A673 (cell line): ENCODE data around the gene ABHD6. TPM values are rescaled to one million over a fixed set of nuclear protein-coding genes. Genes with fewer than 3 reads are reported as not detected.
A peak's percentile ranks its signal among the peaks of the same experiment; 100 is the strongest.

Source experiments
- BruUV-seq: library from RNA; stranded (reverse); fragments of 400-500 nt; replicated peaks from 2 replicates; lab custom pipeline; 2021; lab: Mats Ljungman, UMichigan
- CTCF ChIA-PET: fragments of 300-600 bp; sonication (Branson Sonifier 250); formaldehyde crosslinking; loops from one replicate; lab custom pipeline; 2022; ENCODE audit warnings: antibody characterized with exemption; lab: Charles Lee
- POLR2A ChIA-PET: fragments of 300-600 bp; sonication (Branson Sonifier 250); formaldehyde crosslinking; loops from one replicate; lab custom pipeline; 2022; ENCODE audit warnings: antibody characterized with exemption; ENCODE audit not compliant: low non-redundant PET; lab: Charles Lee
- DNase-seq: peaks from one replicate; pipeline ENCODE4 v3.0.0-alpha.2; 2015; ENCODE audit warnings: low spot score
- H3K27ac ChIP-seq: fragments of 200-600 bp; sonication (generic); 2 replicates; pipeline ENCODE4 v1.5.1; 2016; ENCODE audit warnings: mixed run types, low read depth, mild to moderate bottlenecking, mixed read lengths, antibody characterized with exemption, low read length; ENCODE audit not compliant: poor library complexity, severe bottlenecking
- H3K27me3 ChIP-seq: fragments of 200-600 bp; sonication (generic); replicated peaks from 2 replicates; pipeline ENCODE4 v1.6.1; 2017; ENCODE audit warnings: mixed run types, low read depth, mild to moderate bottlenecking, mixed read lengths, antibody characterized with exemption, low read length; ENCODE audit not compliant: insufficient read depth, poor library complexity
- H3K36me3 ChIP-seq: fragments of 200-600 bp; sonication (generic); 2 replicates; pipeline ENCODE4 v1.6.1; 2016; ENCODE audit warnings: mixed run types, mild to moderate bottlenecking, mixed read lengths, antibody characterized with exemption, low read length; ENCODE audit not compliant: insufficient read depth, poor library complexity, severe bottlenecking
- H3K4me1 ChIP-seq: fragments of 200-600 bp; sonication (generic); 2 replicates; pipeline ENCODE4 v1.6.1; 2017; ENCODE audit warnings: mixed run types, mild to moderate bottlenecking, mixed read lengths, antibody characterized with exemption, low read length; ENCODE audit not compliant: insufficient read depth, poor library complexity, severe bottlenecking
- H3K4me3 ChIP-seq: fragments of 200-600 bp; sonication (generic); 2 replicates; pipeline ENCODE4 v1.5.1; 2016; ENCODE audit warnings: low read depth, mixed run types, mild to moderate bottlenecking, mixed read lengths, low read length; ENCODE audit not compliant: poor library complexity, severe bottlenecking
- H3K9me3 ChIP-seq: fragments of 200-600 bp; sonication (generic); 2 replicates; pipeline ENCODE4 v1.6.1; 2016; ENCODE audit warnings: mixed run types, low read depth, mild to moderate bottlenecking, mixed read lengths, antibody characterized with exemption, low read length; ENCODE audit not compliant: poor library complexity, severe bottlenecking
- CTCF ChIP-seq: fragments of 300-800, 200-600 bp; sonication (generic); conservative IDR thresholded peaks from 2 replicates; pipeline ENCODE4 v1.5.1; 2017; ENCODE audit warnings: low read depth, mild to moderate bottlenecking, antibody characterized with exemption, low read length, moderate library complexity, mixed read lengths
- EZH2 ChIP-seq: fragments of 200-600 bp; sonication (generic); IDR thresholded peaks from 2 replicates; pipeline ENCODE4 v1.6.1; 2017; ENCODE audit warnings: borderline replicate concordance, low read depth, mild to moderate bottlenecking, mixed read lengths, antibody characterized with exemption, low read length; ENCODE audit not compliant: poor library complexity, severe bottlenecking
- intact Hi-C: fragments of 100-400 bp; cut with micrococcal nuclease; formaldehyde crosslinking; loops from one replicate; pipeline ENCODE4 v1.10.0; 2022; ENCODE audit not compliant: unreplicated experiment
- total RNA-seq: library from RNA; stranded (reverse); gene quantifications from 2 replicates; pipeline ENCODE4 v1.2.3, GENCODE V29; 2021

Gene ABHD6
- total RNA-seq, 1 experiment from 2014 or later = 155 TPM

GRCh38 chr3:58281069-58281468 lies 43.5 kb downstream of the ABHD6 start:
- Histone ChIP-seq H3K27me3 (no peaks in the 10 kb centered on the region), H3K36me3 (peaks cover 58% of the 10 kb centered on the region), H3K27ac (no peak overlapping the region), H3K9me3 (no peaks in the 10 kb centered on the region), H3K4me1 (no peaks in the 10 kb centered on the region), H3K4me3 (no peak overlapping the region)
- ChIA-PET POLR2A (no interaction called here), CTCF (no interaction called here)
- no TSS peak for BruUV-seq
- DNase-seq = no peak
- intact Hi-C loops = no loop called here
- TF ChIP-seq CTCF = no peak
- TF ChIP-seq EZH2 = no peak

- Histone ChIP-seq H3K9me3 (no peaks in the 10 kb centered on the region), H3K4me3 (no peak overlapping the region), H3K4me1 (no peaks in the 10 kb centered on the region), H3K27me3 (no peaks in the 10 kb centered on the region), H3K27ac (peak overlapping the region; percentile 47), H3K36me3 (peaks cover 77% of the 10 kb centered on the region)
- no peak for TF ChIP-seq EZH2
- no peak for TF ChIP-seq CTCF
- DNase-seq = no peak
- CTCF ChIA-PET = no interaction called here
- intact Hi-C loops = no loop called here
- no TSS peak for BruUV-seq
- POLR2A ChIA-PET = no interaction called here
Observed at GRCh38 chr3:58285334-58285733, 47.7 kb downstream of the ABHD6 start.

- Histone ChIP-seq H3K27ac (peak overlapping the region; percentile 42), H3K9me3 (no peaks in the 10 kb centered on the region), H3K4me1 (no peaks in the 10 kb centered on the region), H3K27me3 (no peaks in the 10 kb centered on the region), H3K4me3 (no peak overlapping the region), H3K36me3 (peaks cover 68% of the 10 kb centered on the region)
- intact Hi-C loops = no loop called here
- BruUV-seq = no TSS peak
- ChIA-PET POLR2A (no interaction called here), CTCF (no interaction called here)
- TF ChIP-seq CTCF (no peak), EZH2 (no peak)
- no peak for DNase-seq
Observed at GRCh38 chr3:58287354-58287753, 49.8 kb downstream of the ABHD6 start.
